Measurements from ENCODE around the gene SARS1. TPM values are rescaled to one million over a fixed set of nuclear protein-coding genes. Genes with fewer than 3 reads are reported as not detected.

SARS1 gene
- total and polyA plus RNA-seq, 7 donors, result 100 to 160 (median 135) TPM

- DNase-seq, result no peak
- Histone ChIP-seq H3K36me3 (peaks cover 30 to 88% (median 66%) of the 10 kb centered on the region in 4 donors), H3K9me3 (no peaks in the 10 kb centered on the region), H3K4me1 (no peaks in the 10 kb centered on the region), H3K27me3 (no peaks in the 10 kb centered on the region), H3K27ac (no peak overlapping the region), H3K4me3 (no peak overlapping the region)
- intact Hi-C loops (cut with DNase I), result no loop called here
- 90 to 91% methylated on average over 3 of the region's 3 CpGs for WGBS, 2 donors
- no peak for TF ChIP-seq POLR2AphosphoS5 (IDR thresholded peaks at IDR 0.05)
- no peak for TF ChIP-seq POLR2A (IDR thresholded peaks at IDR 0.05)
- TF ChIP-seq, protein P1, sequence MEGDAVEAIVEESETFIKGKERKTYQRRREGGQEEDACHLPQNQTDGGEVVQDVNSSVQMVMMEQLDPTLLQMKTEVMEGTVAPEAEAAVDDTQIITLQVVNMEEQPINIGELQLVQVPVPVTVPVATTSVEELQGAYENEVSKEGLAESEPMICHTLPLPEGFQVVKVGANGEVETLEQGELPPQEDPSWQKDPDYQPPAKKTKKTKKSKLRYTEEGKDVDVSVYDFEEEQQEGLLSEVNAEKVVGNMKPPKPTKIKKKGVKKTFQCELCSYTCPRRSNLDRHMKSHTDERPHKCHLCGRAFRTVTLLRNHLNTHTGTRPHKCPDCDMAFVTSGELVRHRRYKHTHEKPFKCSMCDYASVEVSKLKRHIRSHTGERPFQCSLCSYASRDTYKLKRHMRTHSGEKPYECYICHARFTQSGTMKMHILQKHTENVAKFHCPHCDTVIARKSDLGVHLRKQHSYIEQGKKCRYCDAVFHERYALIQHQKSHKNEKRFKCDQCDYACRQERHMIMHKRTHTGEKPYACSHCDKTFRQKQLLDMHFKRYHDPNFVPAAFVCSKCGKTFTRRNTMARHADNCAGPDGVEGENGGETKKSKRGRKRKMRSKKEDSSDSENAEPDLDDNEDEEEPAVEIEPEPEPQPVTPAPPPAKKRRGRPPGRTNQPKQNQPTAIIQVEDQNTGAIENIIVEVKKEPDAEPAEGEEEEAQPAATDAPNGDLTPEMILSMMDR (IDR thresholded peaks at IDR 0.05), result no peak
- TF ChIP-seq EP300 (IDR thresholded peaks at IDR 0.05), result no peak
These were observed 17.3 kb downstream of the SARS1 start for GRCh38 chr1:109231066-109231465.

DNA sequence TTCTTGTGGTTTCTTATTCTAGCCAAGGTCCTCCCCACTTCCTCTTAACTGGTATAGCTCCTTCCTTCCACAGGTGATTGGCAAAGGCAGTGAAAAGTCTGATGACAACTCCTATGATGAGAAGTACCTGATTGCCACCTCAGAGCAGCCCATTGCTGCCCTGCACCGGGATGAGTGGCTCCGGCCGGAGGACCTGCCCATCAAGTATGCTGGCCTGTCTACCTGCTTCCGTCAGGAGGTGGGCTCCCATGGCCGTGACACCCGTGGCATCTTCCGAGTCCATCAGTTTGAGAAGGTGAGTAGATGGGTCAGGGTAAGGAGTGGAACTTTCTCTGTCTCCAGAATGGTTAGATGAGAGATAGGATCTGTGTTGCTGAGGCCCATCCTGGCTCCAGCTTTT is 21.4 kb downstream of the SARS1 start:
- Histone ChIP-seq H3K9me3 (no peaks in the 10 kb centered on the region), H3K4me1 (peaks cover 0 to 3% (median 0%) of the 10 kb centered on the region in 4 donors), H3K27ac (no peak overlapping the region), H3K36me3 (peaks cover 36 to 87% (median 76%) of the 10 kb centered on the region in 4 donors), H3K4me3 (no peak overlapping the region), H3K27me3 (no peaks in the 10 kb centered on the region)
- DNase-seq, result peak; percentile 38
- TF ChIP-seq, protein P1 (IDR thresholded peaks at IDR 0.05), result no peak
- TF ChIP-seq POLR2AphosphoS5 (IDR thresholded peaks at IDR 0.05) (no peak), EP300 (IDR thresholded peaks at IDR 0.05) (no peak)
- intact Hi-C loops (cut with DNase I), result no loop called here
- WGBS, 2 donors, result 94 to 97% methylated on average over 7 of the region's 7 CpGs

DNA sequence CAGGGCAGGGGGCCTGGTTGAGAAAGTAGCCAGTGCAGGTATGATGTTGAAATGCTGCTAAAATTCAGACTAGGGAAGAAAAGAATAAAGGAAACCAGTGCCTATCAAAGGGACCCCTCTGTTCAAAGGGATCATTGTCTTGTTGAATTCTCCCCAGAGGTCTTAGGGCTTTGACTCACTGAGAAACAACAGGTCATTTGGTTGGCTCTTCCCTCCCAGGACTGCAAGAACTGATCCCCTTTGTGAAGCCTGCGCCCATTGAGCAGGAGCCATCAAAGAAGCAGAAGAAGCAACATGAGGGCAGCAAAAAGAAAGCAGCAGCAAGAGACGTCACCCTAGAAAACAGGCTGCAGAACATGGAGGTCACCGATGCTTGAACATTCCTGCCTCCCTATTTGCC is 23.8 kb downstream of the SARS1 start:
- WGBS, 2 donors, result 93 to 95% methylated on average over 3 of the region's 3 CpGs
- H3K4me1 ChIP-seq, result peaks cover 0 to 25% (median 20%) of the 10 kb centered on the region in 4 donors
- intact Hi-C loops (cut with DNase I), result no loop called here
- H3K27me3 ChIP-seq, result no peaks in the 10 kb centered on the region
- no peak for TF ChIP-seq POLR2AphosphoS5 (IDR thresholded peaks at IDR 0.05)
- TF ChIP-seq, protein P1 (IDR thresholded peaks at IDR 0.05), result no peak
- no peak overlapping the region for H3K27ac ChIP-seq
- no peak overlapping the region for H3K4me3 ChIP-seq
- H3K36me3 ChIP-seq, result peaks cover 30 to 63% (median 56%) of the 10 kb centered on the region in 4 donors
- no peak for DNase-seq
- H3K9me3 ChIP-seq, result no peaks in the 10 kb centered on the region

- intact Hi-C loops (cut with DNase I), result no loop called here
- 94% methylated on average over 2 of the region's 2 CpGs for whole genome bisulfite sequencing, 2 donors
- Histone ChIP-seq H3K9me3 (no peaks in the 10 kb centered on the region), H3K36me3 (peaks cover 30 to 55% (median 49%) of the 10 kb centered on the region in 4 donors), H3K4me1 (peaks cover 0 to 25% (median 21%) of the 10 kb centered on the region in 4 donors), H3K4me3 (no peak overlapping the region), H3K27ac (no peak overlapping the region), H3K27me3 (no peaks in the 10 kb centered on the region)
- DNase-seq, result no peak
- TF ChIP-seq, protein P1 (IDR thresholded peaks at IDR 0.05), result no peak
- TF ChIP-seq POLR2A (IDR thresholded peaks at IDR 0.05) (no peak), EP300 (IDR thresholded peaks at IDR 0.05) (no peak), POLR2AphosphoS5 (IDR thresholded peaks at IDR 0.05) (no peak)
These were observed 24.7 kb downstream of the SARS1 start for GRCh38 chr1:109238382-109238781.

GRCh38 chr1:109239047-109239408 is 25.3 kb downstream of the SARS1 start:
- no peaks in the 10 kb centered on the region for H3K9me3 ChIP-seq
- H3K36me3 ChIP-seq, result peaks cover 30 to 52% (median 47%) of the 10 kb centered on the region in 4 donors
- H3K27ac ChIP-seq, result no peak overlapping the region
- no peak overlapping the region for H3K4me3 ChIP-seq
- peaks cover 0 to 25% (median 21%) of the 10 kb centered on the region in 4 donors for H3K4me1 ChIP-seq
- intact Hi-C loops (cut with DNase I), result no loop called here
- no peak for DNase-seq
- H3K27me3 ChIP-seq, result no peaks in the 10 kb centered on the region
- TF ChIP-seq, protein P1 (IDR thresholded peaks at IDR 0.05), result no peak
- TF ChIP-seq POLR2A (IDR thresholded peaks at IDR 0.05), result no peak
- TF ChIP-seq EP300 (IDR thresholded peaks at IDR 0.05), result no peak
- TF ChIP-seq POLR2AphosphoS5 (IDR thresholded peaks at IDR 0.05), result no peak
- WGBS, 2 donors, result 64 to 72% methylated on average over 5 of the region's 5 CpGs

Data from sigmoid colon (tissue), 7 donors.